HG03460 (cell line): ENCODE data around the gene CCDC92.

ENCODE experiments used
- ATAC-seq: cut with Tn5 transposase; IDR thresholded peaks from one replicate; pipeline ENCODE4 v1.9.1; 2021; ENCODE audit not compliant: unreplicated experiment

CCDC92 gene

GRCh38 chr12:123972457-123973401 is at the start of gene CCDC92, which contains the start of gene ZNF664:
Gene CCDC92, minus strand, starts transcription at chr12:123972831. Its CDS starts 28,526 bp downstream, at chr12:123944305.
Gene ZNF664, plus strand, starts transcription at chr12:123973215. Its CDS starts 38,930 bp downstream, at chr12:124012145.
- ATAC-seq, result peak; percentile 75

- no peak for ATAC-seq
Observed at GRCh38 chr12:124022161-124022560, 49.5 kb upstream of the CCDC92 start.

- ATAC-seq, result no peak
Observed at GRCh38 chr12:124021007-124021406, 48.4 kb upstream of the CCDC92 start.

GRCh38 chr12:124020514-124020949 is 47.9 kb upstream of the CCDC92 start:
- no peak for ATAC-seq

GRCh38 chr12:124019115-124019514 is 46.5 kb upstream of the CCDC92 start:
- ATAC-seq, result no peak

- ATAC-seq, result no peak
Observed at GRCh38 chr12:124018539-124018938, 45.9 kb upstream of the CCDC92 start.

GRCh38 chr12:124017064-124017463 is 44.4 kb upstream of the CCDC92 start:
- ATAC-seq, result no peak

GRCh38 chr12:124015494-124016461 is 43.1 kb upstream of the CCDC92 start:
- ATAC-seq, result no peak

- ATAC-seq, result no peak
Observed at GRCh38 chr12:124013073-124013472, 40.4 kb upstream of the CCDC92 start.

- ATAC-seq, result no peak
Observed at GRCh38 chr12:124011435-124012115, 38.9 kb upstream of the CCDC92 start.

GRCh38 chr12:124010687-124011086 is 38.1 kb upstream of the CCDC92 start:
- no peak for ATAC-seq

- no peak for ATAC-seq
Observed at GRCh38 chr12:124009781-124010180, 37.1 kb upstream of the CCDC92 start.

- ATAC-seq, result no peak
Observed at GRCh38 chr12:124008595-124008994, 36.0 kb upstream of the CCDC92 start.

GRCh38 chr12:124007826-124008570 is 35.4 kb upstream of the CCDC92 start:
- ATAC-seq, result no peak

- ATAC-seq, result no peak
Observed at GRCh38 chr12:124006846-124007713, 34.4 kb upstream of the CCDC92 start.

GRCh38 chr12:124006085-124006845 is 33.6 kb upstream of the CCDC92 start:
- ATAC-seq, result peak; percentile 40

GRCh38 chr12:124004233-124004875 is 31.7 kb upstream of the CCDC92 start:
- ATAC-seq, result no peak

GRCh38 chr12:124002654-124003053 is 30.0 kb upstream of the CCDC92 start:
- no peak for ATAC-seq
